HG03280 (cell line): ENCODE results near the gene SPATA6.

Experiments used
- ATAC-seq: cut with Tn5 transposase; IDR thresholded peaks from one replicate; pipeline ENCODE4 v1.9.1; 2021; ENCODE audit warnings: mild to moderate bottlenecking, moderate library complexity; ENCODE audit not compliant: unreplicated experiment

The SPATA6 gene

GRCh38 chr1:48261881-48262400 is 210.1 kb downstream of the SPATA6 start:
- no peak for ATAC-seq

- no peak for ATAC-seq
These were observed 213.9 kb downstream of the SPATA6 start for GRCh38 chr1:48258106-48258505.

- ATAC-seq = no peak
These were observed 217.8 kb downstream of the SPATA6 start for GRCh38 chr1:48254254-48254653.

GRCh38 chr1:48251821-48252220 is 220.2 kb downstream of the SPATA6 start:
- no peak for ATAC-seq

- ATAC-seq = no peak
These were observed 220.7 kb downstream of the SPATA6 start for GRCh38 chr1:48251323-48251722.

GRCh38 chr1:48250572-48250971 is 221.4 kb downstream of the SPATA6 start:
- ATAC-seq = no peak

- ATAC-seq = no peak
These were observed 222.1 kb downstream of the SPATA6 start for GRCh38 chr1:48249868-48250267.

- no peak for ATAC-seq
These were observed 223.6 kb downstream of the SPATA6 start for GRCh38 chr1:48248356-48248755.

GRCh38 chr1:48246727-48247126 is 225.3 kb downstream of the SPATA6 start:
- no peak for ATAC-seq
